Testis (tissue), 3 donors: ENCODE results near the gene HNRNPA2B1. TPM values are rescaled to one million over a fixed set of nuclear protein-coding genes. Genes with fewer than 3 reads are reported as not detected.

Experiments
- DNase-seq: peaks from one replicate; pipeline ENCODE4 v3.0.0-alpha.2; 2019
- H3K27ac ChIP-seq, 2 donors: fragments of 200-600 bp; sonication (generic); one replicate each; pipeline ENCODE4 v1.5.1; 2019
- H3K27me3 ChIP-seq: fragments of 200-600 bp; sonication (generic); one replicate; pipeline ENCODE4 v1.5.1; 2019
- H3K36me3 ChIP-seq: fragments of 200-600 bp; sonication (generic); one replicate; pipeline ENCODE4 v1.5.1; 2017; ENCODE audit warnings: low read depth; ENCODE audit errors: missing control alignments
- H3K4me1 ChIP-seq: fragments of 200-600 bp; sonication (generic); one replicate; pipeline ENCODE4 v1.5.1; 2019
- H3K4me3 ChIP-seq, 2 donors: fragments of 200-600 bp; sonication (generic); one replicate each; pipeline ENCODE4 v1.5.1; 2017 to 2019
- H3K9me3 ChIP-seq: fragments of 200-600 bp; sonication (generic); one replicate; pipeline ENCODE4 v1.5.1; 2017
- CTCF ChIP-seq, 3 experiments: fragments of 450-650 bp in 2 of 3; fragments of 200-600 bp in 1 of 3; sonication (generic) in 1 of 3; IDR thresholded peaks; one replicate each; pipeline ENCODE4 v1.5.1; 2016 to 2019; ENCODE audit warnings: antibody characterized with exemption in 3 of 3, mild to moderate bottlenecking in 2 of 3, moderate library complexity in 1 of 3
- POLR2A ChIP-seq: fragments of 450-650 bp; IDR thresholded peaks from one replicate; pipeline ENCODE4 v1.6.1; 2017; ENCODE audit warnings: antibody characterized with exemption, mild to moderate bottlenecking, moderate library complexity
- WGBS, 2 donors: methylation state at CpG; one replicate each; pipeline ENCODE4 v1.1.5; 2018; 5-methylcytosine and 5-hydroxymethylcytosine counted together
- intact Hi-C: fragments of 100-400 bp; cut with DNase I; formaldehyde crosslinking; loops from one replicate; pipeline ENCODE4 v1.15.1; 2023; ENCODE audit warnings: low total_unique reads
- polyA plus RNA-seq: library from polyadenylated mRNA; stranded (reverse); fragments of 350-450 nt; fragmentation: Illumina TruSeq; extraction: RNeasy Lipid Tissue Mini Kit (QIAGEN cat#74804); gene quantifications from one replicate; pipeline ENCODE4 v1.2.3, GENCODE V29; 2014; ENCODE audit warnings: low read depth, low replicate concordance; ENCODE audit not compliant: insufficient read depth
- total RNA-seq, 2 donors: library from RNA; depleted of rRNA; stranded (reverse); fragments of >200 nt; gene quantifications; one replicate each; pipeline ENCODE4 v1.2.3, GENCODE V29; 2016

The HNRNPA2B1 gene
- total and polyA plus RNA-seq, 3 donors from 2014 or later, result 343 to 659 (median 372) TPM

GRCh38 chr7:26172048-26172447 is 28.5 kb downstream of the HNRNPA2B1 start:
- H3K4me3 ChIP-seq, result no peak overlapping the region
- intact Hi-C loops, result no loop called here
- no peaks in the 10 kb centered on the region for H3K36me3 ChIP-seq
- no peak overlapping the region for H3K27ac ChIP-seq
- TF ChIP-seq CTCF (IDR thresholded peaks at IDR 0.05) (no peak), POLR2A (no peak)
- H3K27me3 ChIP-seq, result no peaks in the 10 kb centered on the region
- no peaks in the 10 kb centered on the region for H3K4me1 ChIP-seq
- DNase-seq, result no peak
- 94 to 95% methylated on average over 1 of the region's 1 CpG for WGBS, 2 donors
- H3K9me3 ChIP-seq, result no peaks in the 10 kb centered on the region

DNA sequence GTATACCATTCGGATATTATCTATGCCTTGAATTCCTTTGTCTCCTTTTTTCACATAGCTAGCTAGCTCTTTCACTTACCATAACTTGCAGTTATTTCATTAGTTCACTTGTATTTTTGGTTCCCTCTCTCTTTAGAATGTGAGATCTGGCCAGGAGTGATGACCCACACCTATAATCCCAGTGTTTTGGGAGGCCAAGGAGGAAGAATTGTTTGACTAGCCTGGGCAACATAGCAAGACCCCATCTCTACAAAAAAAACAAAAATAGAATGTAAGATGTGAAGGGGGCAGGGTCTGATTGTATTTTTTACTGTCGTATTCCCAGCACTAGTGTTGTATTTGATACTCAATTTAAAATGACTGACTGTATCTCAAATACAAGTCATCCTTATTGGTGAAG is 28.9 kb downstream of the HNRNPA2B1 start:
- DNase-seq, result no peak
- WGBS, 2 donors, result 98 to 99% methylated on average over 2 of the region's 2 CpGs
- Histone ChIP-seq H3K9me3 (no peaks in the 10 kb centered on the region), H3K27ac (no peak overlapping the region), H3K4me3 (no peak overlapping the region), H3K4me1 (no peaks in the 10 kb centered on the region), H3K36me3 (no peaks in the 10 kb centered on the region), H3K27me3 (no peaks in the 10 kb centered on the region)
- TF ChIP-seq POLR2A (no peak), CTCF (IDR thresholded peaks at IDR 0.05) (no peak)
- intact Hi-C loops, result no loop called here

DNA sequence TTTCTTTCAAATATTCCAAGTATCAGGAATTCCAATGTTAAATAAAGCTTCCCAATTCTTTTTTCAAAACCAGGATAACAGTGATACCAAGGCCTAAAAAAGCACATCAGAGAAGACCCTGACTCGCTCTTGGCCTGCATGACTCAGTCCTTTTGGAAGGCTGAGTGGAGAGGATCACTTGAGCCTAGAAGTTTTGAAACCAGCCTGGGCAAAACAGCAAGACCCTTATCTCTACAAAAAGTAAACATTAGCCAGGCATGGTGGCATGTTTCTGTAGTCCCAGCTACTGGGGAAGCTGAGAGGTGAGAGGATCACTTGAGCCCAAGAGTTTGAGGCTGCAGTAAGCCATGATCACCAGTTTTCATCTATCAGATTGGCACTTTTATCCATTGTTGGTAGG is 29.9 kb downstream of the HNRNPA2B1 start:
- intact Hi-C loops, result no loop called here

GRCh38 chr7:26169271-26169670 is 31.3 kb downstream of the HNRNPA2B1 start:
- Histone ChIP-seq H3K9me3 (no peaks in the 10 kb centered on the region), H3K4me3 (no peak overlapping the region), H3K27me3 (no peaks in the 10 kb centered on the region), H3K27ac (no peak overlapping the region), H3K4me1 (no peaks in the 10 kb centered on the region), H3K36me3 (no peaks in the 10 kb centered on the region)
- intact Hi-C loops, result no loop called here
- 85 to 94% methylated on average over 2 to 3 of the region's 3 CpGs for WGBS, 2 donors
- TF ChIP-seq CTCF (IDR thresholded peaks at IDR 0.05) (no peak), POLR2A (no peak)
- no peak for DNase-seq

More for the DNA sequence above, 29.9 kb downstream of the HNRNPA2B1 start:
- Histone ChIP-seq H3K4me3 (no peak overlapping the region), H3K36me3 (no peaks in the 10 kb centered on the region), H3K27me3 (no peaks in the 10 kb centered on the region), H3K4me1 (no peaks in the 10 kb centered on the region), H3K27ac (no peak overlapping the region), H3K9me3 (no peaks in the 10 kb centered on the region)
- WGBS, 2 donors, result 97 to 100% methylated on average over 1 of the region's 1 CpG
- TF ChIP-seq CTCF (IDR thresholded peaks at IDR 0.05) (no peak), POLR2A (no peak)
- no peak for DNase-seq

- H3K27me3 ChIP-seq, result no peaks in the 10 kb centered on the region
- no peak overlapping the region for H3K27ac ChIP-seq
- H3K4me1 ChIP-seq, result no peaks in the 10 kb centered on the region
- DNase-seq, result no peak
- no peaks in the 10 kb centered on the region for H3K9me3 ChIP-seq
- no peak overlapping the region for H3K4me3 ChIP-seq
- intact Hi-C loops, result no loop called here
- H3K36me3 ChIP-seq, result no peaks in the 10 kb centered on the region
- TF ChIP-seq CTCF (IDR thresholded peaks at IDR 0.05) (no peak), POLR2A (no peak)
- WGBS, 2 donors, result 91% methylated on average over 6 of the region's 6 CpGs
These were observed 32.0 kb downstream of the HNRNPA2B1 start for GRCh38 chr7:26168458-26169023.
